CD4-positive, alpha-beta T cell treated with Interleukin-10 for 1 hour (primary cell): ENCODE measurements around the gene CCNL2.
"Not testable (repeated sequence)": the region's sequence is repeated elsewhere in the genome, so short reads cannot be mapped to it uniquely, and the experiment has no call there.

Experiments used
- DNase-seq: peaks from one replicate; pipeline ENCODE4 v3.0.0-alpha.2; 2020

CCNL2 gene

GRCh38 chr1:1399187-1399871, at the start of gene CCNL2:
CCNL2 (minus strand) TSS chr1:1399335; CDS start chr1:1399306, 29 bp downstream.
- peak; percentile 99 for DNase-seq

DNA sequence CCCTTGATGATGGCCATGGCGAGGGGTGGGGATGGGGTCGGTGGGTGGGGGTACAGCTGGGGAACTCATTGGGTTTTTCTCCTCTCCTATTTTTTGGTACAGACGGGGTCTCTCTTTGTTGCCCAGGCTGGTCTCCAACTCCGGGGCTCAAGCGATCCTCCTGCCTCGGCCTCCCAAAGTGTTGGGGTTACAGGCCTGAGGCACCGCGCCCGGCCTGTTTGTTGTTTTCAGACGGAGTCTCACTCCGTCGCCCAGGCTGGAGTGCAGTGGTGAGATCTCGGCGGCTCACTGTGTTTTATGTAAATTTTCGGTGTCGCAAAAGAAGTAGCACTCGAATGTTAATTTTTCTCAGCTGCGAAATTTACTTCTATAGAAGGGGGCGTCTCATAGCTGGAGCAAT, 47.5 kb upstream of the CCNL2 start:
- not testable (repeated sequence) for DNase-seq

GRCh38 chr1:1442069-1442770, 43.1 kb upstream of the CCNL2 start:
- DNase-seq, result no peak

GRCh38 chr1:1441002-1441888, 42.1 kb upstream of the CCNL2 start:
- DNase-seq, result peak; percentile 55

DNA sequence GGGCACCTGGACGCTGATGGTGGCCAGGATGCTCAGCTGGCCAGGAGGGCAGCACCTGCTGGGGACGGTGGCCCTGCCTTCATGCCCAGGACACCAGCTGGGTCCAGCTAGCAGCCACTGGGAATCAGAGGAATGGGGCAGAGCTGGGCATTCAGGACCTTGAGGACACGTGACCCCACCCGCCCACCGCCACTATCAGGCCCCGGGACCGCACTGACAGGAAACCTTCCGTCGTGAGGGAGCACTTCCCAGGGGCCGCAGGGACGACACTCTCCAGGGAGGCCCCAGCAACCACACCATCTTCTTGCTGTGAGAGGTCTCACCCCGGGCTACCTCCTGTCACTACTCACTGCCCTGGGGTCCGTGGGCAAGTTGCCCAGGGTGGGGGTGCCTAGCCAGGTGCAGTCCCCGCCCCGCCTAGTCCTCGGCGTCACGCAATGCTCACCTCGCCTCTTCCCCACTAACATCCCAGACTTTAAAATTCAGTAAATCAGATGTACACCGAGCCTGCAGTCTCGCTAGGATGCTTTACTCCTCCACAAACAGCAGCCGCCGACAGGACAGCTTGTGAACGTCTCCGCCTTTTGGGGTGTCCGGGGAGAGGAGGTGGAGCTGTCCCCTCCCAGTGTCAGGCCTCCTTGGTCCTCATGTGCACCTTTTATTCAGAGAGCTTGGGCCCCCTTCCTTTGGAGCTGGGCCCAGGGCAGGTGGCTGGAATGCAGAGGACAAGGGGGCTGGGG, 41.3 kb upstream of the CCNL2 start:
- DNase-seq, result no peak

GRCh38 chr1:1439546-1440261, 40.6 kb upstream of the CCNL2 start:
- DNase-seq, result no peak

DNA sequence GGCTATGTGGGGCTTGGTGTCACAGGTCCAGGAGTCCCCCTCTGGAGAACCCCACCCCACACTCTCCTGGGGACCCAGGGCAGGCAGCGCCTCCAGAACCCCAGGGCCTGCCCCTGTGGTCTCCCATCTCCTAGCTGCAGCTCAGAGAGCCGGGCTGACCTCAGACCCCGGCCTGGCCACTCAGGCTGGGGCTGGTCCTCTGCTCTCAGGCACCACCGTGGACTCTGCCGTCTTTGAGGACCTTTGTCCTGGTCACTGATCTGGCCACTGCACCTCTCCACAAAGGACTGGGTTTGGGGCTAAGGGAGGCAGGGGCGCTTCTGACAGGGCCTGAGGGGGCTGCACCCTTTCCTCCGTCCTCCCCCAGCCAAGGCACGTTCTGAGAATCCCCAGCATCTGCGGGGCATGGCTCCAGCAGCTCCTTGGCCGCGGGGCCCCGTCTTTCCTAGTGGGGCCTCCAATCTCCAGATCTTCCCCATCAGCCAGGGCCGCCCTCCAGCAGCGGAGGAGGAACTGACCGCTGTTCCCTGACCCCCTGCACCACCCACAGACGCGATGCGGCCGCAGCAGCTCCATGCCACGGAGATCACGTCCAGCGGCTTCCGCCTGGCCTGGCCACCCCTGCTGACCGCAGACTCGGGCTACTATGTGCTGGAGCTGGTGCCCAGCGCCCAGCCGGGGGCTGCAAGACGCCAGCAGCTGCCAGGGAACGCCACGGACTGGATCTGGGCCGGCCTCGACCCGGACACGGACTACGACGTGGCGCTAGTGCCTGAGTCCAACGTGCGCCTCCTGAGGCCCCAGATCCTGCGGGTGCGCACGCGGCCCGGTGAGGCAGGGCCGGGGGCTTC, 39.6 kb upstream of the CCNL2 start:
- DNase-seq, result no peak

DNA sequence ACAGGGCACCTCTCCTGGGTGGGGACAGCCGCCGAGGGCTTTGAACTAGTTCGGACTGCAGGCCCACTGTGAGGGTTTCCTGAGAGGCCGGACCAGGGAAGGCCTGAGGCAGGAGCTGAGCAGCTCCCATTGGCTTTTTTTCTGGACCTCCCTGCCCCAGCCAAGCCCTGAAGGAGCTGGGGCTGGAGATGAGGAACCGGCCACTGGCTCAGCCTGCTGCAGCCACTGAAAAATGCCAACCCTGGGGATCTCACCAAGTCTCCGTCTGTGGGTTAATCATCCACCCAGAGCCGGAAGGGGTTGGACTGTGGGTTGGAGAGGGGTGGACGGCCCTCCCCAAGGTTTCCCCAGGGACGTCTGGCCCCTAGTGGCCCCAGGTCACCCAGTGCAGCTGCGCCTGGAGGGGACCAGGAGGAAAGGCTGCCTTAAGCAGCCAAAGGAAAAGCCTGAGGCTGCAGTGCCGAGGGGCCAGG, 38.8 kb upstream of the CCNL2 start:
- no peak for DNase-seq

DNA sequence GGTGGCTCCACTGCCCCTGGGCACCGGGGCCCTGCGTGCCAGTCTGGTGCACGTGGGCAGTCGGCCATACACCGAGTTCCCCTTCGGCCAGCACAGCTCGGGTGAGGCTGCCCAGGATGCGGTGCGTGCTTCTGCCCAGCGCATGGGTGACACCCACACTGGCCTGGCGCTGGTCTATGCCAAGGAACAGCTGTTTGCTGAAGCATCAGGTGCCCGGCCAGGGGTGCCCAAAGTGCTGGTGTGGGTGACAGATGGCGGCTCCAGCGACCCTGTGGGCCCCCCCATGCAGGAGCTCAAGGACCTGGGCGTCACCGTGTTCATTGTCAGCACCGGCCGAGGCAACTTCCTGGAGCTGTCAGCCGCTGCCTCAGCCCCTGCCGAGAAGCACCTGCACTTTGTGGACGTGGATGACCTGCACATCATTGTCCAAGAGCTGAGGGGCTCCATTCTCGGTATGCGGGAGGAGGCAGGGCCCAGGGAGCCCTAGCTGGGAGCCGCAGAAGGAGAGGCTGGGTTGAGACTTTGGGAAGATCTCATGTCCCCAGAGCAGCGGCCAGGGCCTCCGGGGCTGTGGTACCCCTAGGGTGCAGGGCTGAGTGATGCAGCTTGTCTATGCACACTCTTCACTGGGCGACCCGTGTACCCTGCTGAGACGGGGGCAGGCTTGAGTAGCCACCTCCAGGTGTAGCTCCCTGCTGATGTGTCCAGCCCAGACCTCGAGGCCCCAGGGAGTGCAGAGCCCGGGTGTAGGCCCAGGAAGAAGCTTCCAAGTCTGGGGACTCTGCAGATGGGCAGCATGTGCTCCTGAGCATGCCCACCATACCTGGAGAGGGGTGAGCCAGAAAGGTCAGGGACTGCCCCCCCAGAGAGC, 38.1 kb upstream of the CCNL2 start:
- no peak for DNase-seq

DNA sequence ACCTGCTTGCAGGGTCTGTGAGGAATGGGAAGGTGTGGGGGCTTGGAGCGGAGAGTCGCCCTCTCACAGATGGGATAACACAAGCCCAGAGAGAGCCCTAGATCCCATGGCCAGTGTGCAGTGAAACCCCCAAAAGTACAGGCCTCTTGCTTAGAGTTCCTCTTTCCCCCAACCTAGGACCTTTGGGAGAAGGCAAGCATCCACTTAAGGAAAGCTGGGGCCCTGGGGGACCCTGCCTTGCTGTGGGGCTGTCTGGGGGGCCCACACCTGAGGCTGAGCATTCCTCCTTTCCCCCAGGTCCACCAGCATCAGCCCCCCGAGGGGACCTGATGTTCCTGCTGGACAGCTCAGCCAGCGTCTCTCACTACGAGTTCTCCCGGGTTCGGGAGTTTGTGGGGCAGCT, 37.5 kb upstream of the CCNL2 start:
- no peak for DNase-seq

DNA sequence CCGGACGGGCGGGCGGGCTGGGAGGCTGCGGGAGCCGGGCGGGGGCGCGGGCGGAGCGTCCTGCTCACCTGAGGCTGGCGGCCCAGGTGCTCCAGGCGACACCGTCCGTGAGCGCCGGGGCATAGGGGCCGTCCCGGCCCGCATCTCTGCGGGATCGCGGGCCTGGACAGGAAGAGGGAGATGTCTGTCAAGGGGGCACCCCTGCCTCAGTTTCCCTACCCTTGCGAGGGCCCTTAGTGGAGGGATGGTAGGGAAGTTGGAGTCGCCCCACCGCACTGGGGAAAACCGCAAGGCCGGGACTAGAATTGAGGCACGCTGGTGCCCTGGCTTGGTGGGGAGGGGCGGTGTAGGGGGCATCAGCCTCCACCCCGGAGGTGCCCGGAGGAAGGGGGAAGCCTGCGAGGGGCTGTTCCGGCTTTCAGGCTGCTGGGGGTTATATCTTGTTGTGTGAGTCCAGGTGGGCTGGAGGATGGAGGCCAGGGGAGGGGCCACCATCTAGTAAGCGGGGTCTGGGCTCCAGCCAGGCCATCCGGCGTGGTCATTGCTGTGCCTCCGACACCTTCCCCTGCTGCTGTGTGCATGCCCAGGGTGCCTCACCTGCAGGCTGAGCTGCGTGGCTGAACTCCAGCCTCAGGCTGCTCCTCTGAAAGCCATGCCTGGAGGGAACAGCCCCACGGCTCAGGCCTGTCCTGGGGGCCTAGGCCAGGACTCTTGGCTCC, 36.9 kb upstream of the CCNL2 start:
- no peak for DNase-seq

DNA sequence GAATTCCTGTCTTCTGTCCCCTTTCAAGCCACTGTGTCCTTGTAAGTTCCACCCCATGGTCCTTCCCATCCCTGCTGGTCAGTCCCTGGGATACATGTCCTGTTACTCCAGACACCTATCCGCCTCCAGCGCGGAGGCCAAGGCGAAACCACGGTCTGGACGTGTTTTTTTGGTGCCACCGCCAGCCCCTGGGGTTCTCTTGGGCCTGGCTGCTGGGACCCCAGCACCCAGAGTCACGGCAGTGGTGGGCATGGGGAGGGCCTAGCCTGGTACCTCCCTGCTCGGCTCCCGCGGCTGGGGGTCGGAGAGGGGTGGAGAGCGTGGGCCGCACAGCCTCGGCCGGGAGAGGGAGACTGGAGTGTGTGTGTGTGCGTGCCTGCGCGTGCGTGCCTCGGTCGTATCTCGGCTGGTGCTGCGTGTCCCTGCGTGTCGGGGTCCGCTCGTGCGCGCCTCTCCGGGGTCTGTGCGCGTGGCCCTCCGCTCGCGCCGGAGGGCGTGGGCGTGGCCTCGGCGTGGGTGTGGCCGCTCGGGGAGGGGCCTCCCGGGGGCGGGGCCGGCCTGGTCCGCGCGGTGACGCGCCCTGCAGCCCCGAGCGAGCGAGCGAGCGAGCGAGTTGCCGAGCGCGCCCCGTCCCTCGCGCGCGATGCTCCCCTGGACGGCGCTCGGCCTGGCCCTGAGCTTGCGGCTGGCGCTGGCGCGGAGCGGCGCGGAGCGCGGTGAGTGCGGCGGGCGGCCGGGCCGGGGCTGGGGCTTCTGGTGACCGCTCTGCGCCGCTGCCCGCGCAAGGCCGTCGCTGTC, 36.2 kb upstream of the CCNL2 start, which contains the start of gene VWA1:
Gene VWA1, plus strand, starts transcription at position 585 of the 798 bp plus-strand sequence. Its CDS starts 59 bp downstream, at position 644.
- peak; percentile 67 for DNase-seq

DNA sequence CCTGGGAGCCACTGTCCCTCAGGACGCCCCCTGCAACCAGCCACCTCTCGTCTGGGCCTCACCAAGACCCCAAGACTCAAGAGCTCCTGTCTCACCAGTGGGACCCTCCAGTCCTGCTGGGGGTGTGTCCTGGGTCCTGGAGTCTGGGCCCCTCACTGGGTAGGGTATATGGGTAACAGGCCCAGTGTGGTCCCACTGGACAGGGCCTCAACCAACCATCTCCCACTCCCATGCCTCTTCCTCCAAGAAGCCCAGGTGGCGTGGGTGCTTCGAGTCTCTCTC, 35.6 kb upstream of the CCNL2 start:
- no peak for DNase-seq

DNA sequence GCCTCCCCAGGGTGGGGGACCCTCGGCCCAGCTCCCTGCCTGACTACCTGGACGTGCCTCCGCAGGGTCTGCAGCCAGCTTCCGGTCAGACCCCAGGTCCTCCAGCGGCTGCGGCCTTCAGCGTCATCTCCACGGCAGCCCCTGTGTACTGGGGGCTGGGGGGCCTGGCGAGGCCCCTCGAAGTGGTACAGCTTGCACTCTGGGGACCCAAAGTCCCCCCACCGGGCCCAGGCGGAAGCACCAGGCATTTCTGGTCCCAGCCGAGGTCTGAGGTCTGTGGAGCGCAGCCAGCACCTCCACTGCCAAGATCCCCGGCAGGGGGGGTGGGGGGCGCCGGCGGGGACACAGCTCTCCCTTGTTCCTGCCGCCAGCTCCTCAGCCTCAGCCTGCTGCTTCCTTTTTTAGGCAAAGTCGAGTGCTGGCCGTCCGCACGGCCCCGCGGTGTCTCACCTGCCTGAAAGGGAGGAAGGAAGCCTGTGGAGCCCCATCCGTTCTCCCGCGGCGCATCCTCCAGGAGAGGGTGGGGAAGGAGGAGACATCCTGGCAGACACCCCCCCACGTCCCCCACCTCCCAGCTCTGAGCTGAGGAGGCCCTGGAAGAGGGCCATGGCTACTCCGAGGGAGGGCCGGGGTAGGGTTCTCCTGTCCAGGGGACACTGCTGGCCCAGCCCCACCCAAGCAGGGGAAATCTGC, 35.1 kb upstream of the CCNL2 start:
- no peak for DNase-seq

GRCh38 chr1:1433804-1434130, 34.6 kb upstream of the CCNL2 start:
- no peak for DNase-seq

DNA sequence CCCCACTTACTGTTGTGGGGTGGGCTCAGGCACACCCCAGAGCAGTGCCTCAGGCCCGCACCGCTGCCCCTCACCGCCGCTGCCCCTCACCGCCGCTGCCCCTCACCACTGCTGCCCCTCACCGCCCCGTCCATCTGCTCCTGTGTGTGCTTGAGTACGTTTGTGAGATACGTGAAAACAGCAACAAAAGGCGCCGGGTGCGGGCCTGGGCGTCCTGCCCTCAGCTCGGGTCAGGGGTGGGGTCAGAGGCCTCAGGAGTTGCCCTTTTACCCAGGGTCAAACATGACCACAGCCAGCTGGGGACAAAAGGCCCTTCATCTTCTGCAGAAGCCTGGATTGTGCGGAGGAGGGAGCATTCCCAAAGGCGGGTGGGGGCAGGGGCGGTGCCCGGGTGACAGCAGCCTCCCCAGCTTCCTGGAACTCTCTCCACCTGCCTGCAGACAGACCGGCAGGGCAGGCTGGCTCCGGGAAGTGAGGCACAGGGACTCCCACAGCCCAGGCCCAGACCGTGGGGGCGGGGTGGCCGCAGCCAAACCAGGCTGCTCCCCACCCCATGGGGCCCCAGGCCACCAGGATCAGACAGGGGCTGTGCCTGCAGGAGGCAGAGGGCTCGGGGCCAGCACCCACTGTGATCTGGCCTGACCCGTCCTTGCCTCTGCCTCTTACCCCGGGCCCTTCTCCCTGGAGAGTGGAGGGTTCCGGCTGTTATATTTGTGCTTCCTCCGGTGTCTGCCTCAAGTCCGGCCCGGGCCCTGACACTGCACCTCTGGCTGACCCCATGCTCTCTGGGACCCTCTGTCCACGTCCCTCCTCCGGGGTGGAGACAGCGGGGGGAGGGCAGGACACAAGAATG, 34.0 kb upstream of the CCNL2 start:
- no peak for DNase-seq
